ACHN (cell line): ENCODE data around the gene ARRDC2.
A peak's percentile ranks its signal among the peaks of the same experiment; 100 is the strongest.

ENCODE experiments used
- DNase-seq: peaks from one replicate; pipeline ENCODE4 v3.0.0-alpha.2; 2015
- in situ Hi-C: cut with HindIII; loops from 2 replicates; pipeline ENCODE4 v1.10.0; 2017; ENCODE audit warnings: low sequenced_read_pairs, low pct_ligation_motif_present, low pct_unique_long_range_greater_than_20kb

The ARRDC2 gene

DNA sequence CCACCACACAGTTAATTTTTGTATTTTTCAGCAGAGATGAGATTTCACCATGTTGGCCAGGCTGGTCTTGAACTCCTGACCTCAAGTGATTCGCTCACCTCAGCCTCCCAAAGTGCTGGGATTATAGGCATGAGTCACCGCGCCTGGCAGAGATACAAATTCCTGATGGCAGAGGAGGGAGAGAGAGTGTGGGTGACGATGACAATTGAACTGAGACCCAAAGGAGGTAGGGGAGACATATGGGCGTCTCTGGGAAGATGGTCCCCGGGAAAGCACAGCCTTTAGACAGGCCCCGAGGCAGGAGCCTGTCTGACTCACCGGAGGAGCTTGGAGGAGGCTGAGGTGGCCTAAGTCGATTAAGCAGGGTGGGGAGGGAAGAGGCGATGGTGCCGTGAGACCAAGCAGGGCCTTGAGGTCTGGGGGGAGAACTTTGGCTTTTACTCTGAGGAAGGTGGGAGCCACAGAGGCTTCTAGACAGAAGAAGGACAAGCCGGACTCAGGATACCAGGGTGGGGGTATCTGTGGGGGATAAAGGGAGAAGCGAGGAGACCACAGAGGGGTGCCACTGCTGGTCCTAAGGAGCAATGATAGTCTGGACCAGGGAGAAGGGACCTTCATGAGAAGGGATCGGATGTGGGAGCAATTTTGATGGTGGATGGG is 38.2 kb downstream of the ARRDC2 start:
- DNase-seq, result peak; percentile 40
- in situ Hi-C loops, result no loop called here

DNA sequence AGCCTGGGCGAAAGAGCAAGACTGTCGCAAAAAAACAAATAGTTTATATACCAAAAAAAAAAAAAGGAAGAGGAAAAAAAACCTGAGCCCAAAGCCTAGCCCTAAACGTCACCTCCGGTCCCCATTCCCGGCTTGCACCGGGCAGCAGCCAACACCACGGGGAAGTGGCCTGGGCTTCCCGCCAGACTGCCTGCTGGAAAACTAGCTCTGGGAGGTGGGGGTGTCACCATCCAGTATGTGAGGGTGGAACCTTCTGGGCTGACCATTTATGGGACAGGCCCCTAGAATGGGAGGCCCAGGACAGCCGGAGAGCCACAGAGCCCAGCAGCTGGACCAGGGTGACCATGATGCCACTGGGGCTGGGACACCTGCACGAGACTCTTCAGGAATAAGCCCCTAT is 41.4 kb downstream of the ARRDC2 start:
- in situ Hi-C loops, result no loop called here
- no peak for DNase-seq

DNA sequence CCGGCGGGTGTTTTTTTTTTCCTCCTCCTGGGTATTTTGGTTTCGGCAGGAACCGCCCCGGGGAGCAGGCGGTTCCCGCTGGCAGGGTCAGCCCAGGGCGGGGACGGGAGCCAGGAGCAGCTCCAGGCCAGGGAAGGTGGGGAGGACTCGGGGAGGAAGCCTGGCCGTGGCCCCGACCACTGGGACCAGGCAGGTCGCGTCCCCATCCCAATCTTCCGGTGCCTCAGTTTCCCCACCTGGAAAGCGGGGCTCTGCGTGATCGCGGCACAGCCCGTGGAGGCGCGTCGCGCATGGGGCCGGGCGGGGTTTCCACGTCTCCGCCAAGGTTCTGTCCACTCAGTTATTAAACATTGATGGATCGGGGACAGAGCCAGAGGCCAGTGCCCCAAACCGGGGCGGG is 43.9 kb downstream of the ARRDC2 start:
- in situ Hi-C loops, result no loop called here
- no peak for DNase-seq

DNA sequence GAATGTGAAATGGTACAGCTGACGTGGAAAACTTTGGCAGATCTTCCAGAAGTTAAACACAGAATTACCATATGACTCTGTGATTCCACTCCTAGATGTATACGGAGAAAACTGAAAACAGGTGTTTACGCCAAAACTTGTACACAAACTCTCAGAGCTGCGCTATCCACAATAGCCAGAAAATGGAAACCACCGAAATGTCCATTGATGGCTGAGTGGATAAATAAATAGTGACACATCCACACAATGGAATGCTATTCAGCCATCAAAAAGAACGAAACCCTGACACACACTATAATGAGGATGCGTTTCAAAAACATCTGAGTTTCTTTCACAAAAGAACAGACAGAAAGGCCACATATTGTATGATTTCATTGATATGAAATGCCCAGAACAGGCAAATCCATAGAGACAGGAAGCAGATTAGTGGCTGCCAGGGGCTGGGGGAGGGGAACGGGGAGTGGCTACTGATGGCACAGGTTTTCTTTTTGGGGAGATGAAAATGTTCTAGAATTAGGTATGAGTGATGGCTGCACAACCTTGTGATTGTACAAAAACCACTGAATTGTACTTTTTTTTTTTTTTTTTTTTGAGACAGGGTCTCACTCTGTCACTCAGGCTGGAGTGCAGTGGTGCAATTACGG is 45.7 kb downstream of the ARRDC2 start:
- in situ Hi-C loops, result no loop called here
- DNase-seq, result no peak

DNA sequence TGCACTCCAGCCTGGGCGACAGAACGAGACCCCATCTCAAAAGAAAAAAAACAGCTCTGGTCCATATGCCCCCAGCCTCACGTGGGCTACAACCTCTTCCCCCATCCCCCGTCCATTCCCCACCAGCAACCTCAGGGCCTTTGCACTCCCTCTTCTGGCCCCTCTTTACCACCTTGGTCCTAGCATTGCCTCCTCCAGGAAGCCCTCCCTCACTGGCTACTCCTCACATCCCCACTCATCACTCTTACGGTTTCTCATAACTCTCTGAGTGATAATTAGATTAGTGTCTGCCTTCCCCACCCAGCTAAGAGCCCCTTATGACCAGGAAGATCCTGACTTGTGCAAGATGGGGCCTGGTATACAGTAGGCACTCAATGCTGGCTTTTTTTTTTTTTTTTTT is 48.0 kb downstream of the ARRDC2 start:
- no peak for DNase-seq
- in situ Hi-C loops, result no loop called here

DNA sequence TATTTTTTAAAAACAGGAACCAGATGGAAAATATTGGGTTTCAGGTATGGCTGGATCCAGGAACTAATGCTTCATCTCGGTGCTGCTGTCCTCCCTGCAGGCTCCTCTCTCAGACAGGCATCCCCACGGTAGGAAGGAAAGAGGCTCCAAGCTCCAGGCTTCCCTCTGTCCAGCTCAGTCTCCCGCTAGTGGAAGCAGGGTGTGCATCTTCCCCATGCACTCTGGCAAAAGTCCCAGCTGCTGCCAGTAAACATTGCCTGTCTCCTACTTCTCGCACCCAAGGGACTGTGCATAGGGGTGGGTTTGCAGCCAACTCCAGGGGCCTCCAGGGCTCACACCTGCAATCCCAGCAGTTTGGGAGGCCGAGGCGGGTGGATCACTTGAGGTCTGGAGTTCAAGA is 49.6 kb downstream of the ARRDC2 start:
- no peak for DNase-seq
- in situ Hi-C loops, result no loop called here

DNA sequence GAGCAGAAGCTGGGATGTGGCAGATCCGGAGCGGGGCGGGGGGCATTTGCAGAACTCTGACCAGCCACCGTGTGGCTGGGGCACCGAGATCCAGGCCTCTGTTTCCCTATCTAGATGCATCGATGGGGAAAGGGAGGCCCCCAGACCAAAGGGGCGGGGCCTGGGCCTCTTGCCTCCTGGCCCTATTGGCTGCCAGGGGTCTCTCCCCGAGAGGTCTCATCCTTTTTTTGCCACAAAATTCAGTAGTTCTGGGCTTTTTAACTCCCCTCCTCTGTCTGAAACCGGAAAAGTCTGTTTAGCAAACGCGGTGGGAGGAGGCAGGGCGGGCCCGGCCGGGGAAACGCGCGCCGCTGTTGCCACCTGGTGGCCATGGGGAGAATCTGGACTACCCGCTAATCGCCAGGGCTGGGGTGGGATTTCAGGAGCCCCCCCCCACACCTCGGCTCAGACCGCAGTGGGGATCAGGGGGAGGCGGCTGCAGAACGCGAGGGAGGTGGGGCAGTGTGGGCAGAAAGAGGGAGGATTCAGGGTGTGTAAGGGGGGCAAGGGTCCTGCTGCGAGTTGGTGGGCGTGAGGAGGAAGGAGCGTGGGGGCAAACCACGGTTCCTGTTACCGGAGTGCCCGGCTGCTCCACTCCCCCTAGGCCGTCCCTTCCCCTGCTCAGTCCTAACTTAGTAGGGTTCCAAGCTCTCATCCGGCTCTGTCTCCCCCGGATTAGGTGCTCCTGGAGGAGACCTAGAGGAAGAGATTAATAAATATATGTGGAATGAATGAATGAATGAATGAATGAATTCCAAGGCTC is 50.4 kb downstream of the ARRDC2 start:
- peak; percentile 68 for DNase-seq
- in situ Hi-C loops, result no loop called here

DNA sequence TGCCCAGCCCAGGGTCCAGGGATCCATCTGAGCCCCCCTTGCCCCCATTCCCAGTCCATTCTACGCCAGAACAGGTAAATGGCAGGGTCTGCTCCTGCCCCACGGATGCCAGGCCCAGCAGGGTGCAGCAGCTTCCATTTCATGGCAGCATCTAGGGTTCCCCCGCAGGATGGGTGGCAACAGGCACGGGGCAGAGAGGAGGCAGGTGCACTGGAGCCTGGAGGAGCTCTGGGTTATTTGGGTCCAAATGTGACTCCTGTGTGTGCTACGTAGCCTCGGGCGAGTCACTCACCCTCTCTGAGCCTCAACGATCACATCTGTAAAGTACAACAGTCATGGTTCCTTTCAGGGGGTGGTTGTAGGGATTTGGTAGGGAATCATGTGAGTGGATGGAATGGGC is 51.3 kb downstream of the ARRDC2 start:
- DNase-seq, result no peak
- in situ Hi-C loops, result no loop called here

DNA sequence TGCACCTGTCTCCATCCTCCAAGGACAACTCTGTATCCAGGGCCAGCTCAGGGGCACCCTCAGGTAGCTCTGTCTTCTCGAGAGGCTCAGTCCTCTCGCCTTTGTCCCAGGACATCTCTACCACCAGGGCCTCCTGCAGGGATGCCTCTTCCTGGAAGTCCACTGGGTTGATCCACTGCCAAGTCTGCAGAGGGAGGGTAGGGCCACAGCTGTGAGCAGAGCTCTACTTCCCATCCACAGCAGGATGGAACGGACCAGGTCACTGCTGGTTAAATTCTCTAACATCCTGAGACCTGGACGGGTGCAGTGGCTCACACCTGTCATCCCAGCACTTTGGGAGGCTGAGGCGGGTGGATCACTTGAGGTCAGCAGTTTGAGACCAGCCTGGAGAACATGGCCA is 51.9 kb downstream of the ARRDC2 start:
- in situ Hi-C loops, result no loop called here
- DNase-seq, result no peak

DNA sequence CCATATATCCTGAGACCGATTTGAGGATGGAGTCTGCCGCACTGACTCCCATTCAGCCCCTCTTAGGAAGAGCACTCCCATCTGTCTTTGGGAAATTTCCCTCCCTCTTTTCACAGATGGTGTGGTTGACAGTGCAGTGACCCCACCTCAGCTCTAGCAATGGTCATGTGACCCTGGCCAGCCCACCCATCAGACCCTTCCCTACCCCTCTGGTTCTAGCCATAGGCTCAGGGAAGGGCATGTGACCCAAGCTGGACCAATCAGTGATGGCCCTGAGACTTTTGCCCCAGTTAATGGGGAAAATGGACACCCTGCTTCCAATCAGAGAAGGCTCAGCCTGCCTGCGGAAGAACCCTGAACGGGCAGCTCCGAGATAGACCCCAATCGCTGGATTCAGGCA is 52.5 kb downstream of the ARRDC2 start:
- in situ Hi-C loops, result no loop called here
- no peak for DNase-seq

DNA sequence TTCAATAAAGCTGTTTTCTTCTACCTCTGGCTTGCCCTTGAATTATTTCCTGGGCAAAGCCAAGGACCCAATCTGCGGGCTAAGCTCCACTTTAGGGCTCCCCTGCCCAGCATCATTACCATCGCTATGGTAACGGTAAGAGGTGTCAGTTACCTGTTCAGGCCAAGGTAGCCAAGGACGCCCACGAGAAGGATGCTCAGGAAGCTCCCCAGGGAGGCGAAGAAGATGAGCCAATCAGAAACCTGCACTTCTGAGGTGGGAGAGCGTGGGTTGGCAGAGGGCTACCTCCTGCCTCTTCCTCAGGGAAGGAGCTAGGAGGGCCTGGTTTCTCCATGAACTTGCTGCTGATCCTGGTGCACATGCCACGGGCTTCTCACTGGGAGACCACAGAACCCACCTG is 54.1 kb downstream of the ARRDC2 start:
- in situ Hi-C loops, result no loop called here
- no peak for DNase-seq

DNA sequence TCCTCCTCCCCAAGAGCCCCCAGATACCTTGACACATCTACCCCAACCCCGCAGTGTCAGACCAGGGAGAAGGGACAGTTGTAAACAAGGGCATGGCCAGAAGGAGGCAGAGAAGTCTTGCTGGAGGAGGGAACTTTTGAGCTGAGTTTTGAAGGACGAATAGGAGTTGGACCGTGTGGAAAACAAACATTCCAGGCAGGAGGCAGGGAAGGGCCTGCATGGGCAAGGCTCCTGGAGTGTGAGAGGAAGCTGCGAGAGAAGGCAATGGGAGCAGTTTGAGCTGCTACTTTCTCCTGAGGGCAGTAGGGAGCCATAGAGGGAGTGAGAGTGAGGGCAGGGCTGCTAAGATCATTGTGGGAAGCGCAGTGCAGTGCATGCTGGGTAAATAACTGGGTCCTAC is 55.5 kb downstream of the ARRDC2 start:
- peak; percentile 63 for DNase-seq
- in situ Hi-C loops, result no loop called here
